HG02798 (cell line): ENCODE data around the gene ALG3.

Experiments used
- ATAC-seq: cut with Tn5 transposase; IDR thresholded peaks from one replicate; pipeline ENCODE4 v1.9.1; 2021; ENCODE audit warnings: mild to moderate bottlenecking; ENCODE audit not compliant: unreplicated experiment, poor library complexity

ALG3 gene

DNA sequence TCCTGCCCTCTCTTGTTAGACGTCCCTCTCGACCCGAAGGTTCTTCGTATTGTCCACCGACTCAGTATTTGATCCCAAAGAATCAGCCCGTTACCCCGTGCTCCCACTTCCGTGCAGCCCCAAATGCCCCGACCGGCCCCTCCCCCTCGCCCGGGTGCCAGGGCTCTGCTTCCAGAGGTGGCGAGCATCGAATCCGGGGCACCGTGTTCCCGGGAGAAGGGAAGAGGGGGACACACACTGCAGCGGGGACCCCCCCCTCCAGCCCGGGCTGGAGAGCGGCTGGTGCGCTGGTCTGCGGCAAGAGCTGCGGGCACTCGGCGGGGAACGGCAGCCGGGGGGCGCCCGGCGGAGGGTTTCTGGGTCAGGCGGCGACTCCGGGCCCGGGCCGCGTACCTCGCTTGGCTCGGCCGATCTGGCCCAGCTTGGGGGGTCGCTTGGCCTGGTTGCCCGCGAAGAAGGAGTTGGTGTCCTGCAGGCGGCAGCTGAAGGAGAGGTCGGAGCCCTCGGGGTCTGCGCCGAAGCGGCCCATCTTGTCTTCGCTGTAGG is 12.0 kb upstream of the ALG3 start:
- ATAC-seq, result no peak

DNA sequence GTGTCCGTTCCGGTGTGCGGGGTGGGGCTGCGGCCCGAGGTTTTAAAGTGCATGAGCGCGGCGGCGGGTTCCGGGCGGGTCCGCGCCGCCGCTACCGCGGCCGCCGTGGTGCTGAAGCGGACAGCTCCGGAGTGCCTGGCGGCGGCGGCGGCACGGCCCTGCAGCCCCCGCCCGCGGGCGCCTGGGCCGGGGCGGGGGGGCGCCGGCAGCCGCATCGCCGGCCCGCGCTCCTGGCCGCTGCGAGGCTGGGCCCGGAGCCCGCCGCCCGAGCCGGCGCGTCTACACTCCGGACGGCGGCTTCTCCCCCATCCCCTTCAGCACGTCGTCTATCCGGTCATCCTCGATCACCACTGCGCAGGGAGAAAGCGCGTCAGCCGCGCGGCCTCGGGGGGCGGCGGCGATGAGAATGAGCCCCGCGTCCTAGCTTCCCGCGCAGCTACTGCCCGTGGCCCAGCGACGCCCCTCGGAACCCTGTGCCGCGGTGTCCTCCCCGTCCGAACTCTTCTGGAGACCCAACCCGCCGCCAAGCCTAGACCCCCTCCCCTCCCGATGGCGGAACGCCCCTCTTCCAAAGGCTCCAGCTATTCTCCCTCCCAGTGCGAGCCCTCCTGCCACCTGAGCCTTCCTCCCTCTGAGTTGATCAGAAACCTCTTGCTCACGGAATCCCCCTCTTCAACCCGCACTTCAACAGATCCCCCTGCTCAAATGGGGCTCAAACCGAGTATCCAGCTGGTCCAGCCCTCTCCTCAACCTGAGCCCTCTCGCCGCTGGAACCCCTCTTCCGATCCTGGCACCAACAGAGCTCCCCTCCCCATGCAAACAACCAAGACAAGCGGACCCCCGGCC is 11.3 kb upstream of the ALG3 start:
- no peak for ATAC-seq

DNA sequence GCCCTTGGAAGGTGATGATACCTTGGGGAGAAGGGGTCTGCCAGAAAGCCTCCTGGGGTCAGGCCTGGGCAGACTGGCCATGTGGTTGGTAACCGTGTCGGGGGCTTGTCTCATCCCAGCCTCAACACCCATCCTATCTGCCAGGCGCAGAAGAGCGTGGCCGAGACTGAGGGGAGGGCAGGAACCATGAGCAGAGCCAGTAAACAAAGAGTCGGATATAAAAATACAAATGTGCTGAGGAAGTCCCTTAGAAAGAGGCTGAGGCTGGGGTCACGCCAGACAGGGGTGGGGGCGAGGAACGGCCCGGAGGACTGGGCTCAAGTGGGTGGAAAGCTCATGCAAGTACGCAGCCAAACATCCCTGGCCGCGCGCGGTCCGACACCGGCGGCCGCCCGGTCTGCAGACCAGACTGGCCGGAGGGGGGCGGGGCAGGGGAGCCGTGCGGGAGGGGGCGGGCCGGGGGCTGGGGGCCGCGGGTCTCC is 10.7 kb upstream of the ALG3 start:
- ATAC-seq, result no peak

DNA sequence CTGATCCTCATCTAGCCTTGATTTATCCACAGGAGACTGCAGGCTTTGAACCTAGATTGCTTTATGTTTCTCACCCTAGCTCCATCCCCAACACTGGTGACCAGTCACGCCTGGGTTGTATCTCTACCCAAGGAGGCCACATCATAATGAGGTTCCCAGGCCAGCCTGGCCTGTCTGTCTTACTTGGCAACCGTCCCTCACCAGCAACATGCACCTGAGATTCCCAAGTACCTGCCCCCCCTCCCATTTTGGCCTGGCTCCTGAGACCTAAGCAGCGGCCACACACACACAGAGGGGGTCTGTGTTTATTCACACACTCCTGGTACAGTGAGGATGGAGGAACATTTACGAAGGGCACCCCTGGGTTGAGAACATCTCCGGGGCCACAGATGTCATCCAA is 10.2 kb upstream of the ALG3 start:
- no peak for ATAC-seq

DNA sequence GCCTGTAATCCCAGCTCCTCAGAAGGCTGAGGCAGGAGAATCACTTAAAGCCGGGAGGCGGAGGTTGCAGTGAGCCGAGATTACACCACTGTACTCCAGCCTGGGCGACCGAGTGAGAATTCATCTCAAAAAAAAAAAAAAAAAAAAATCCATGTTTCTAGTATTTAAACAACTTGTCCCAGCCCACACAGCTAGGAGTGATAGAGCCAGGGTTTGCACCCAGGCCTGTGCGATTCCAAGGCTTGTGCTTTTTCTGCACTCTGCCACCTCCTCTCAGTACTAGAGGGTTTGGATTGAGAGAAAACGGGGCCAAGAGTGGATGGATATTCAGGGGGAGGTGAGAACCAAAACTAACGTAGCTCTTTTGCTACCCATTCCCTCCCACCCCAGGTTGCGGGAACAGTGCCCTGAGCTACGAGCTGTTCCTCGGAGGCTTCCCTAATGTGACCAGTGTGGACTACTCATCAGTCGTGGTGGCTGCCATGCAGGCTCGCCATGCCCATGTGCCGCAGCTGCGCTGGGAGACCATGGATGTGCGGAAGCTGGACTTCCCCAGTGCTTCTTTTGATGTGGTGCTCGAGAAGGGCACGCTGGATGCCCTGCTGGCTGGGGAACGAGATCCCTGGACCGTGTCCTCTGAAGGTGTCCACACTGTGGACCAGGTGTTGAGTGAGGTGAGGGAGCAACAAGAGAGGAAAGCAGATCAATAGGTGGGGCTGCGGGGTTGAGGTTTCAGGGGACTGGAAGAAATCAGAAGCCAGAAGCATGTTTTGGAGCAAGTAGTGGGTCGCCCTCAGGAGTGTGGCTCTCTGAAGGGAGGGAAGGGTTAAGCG is 8.5 kb upstream of the ALG3 start:
- no peak for ATAC-seq

DNA sequence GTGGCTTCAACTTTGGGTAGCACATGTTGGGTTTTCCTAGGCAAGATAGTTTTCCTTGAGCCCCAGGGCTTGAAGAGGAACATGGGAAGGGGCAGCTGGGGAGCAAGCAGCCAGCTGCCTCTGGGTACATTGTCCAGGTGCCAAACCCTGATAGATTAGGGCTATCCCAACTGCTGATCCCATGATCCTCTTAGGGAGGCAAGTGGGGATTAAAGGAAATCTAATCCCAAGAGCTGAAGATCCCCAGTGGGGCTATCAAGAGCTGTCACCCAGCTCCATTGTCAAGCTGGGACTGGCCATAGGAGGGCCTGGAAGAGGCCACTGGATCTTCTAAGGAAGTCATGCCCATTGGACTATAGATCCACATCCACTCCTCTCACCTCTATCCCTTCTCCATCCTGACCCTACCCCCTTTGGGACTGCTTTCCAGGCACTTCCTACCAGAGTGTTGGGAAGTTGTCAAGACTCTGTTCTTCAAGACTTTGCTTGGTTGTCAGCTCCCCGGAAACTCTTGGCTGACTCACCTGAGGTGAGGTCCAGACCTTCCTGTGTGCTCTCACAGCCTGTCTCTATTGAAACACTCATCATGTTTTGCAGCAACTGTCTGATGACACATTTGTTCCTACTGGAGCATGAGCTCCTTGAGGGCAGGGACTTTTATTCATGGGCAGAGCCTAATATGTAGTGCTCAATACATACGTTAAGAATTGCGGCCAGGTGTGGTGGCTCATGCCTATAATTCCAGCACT is 6.7 kb upstream of the ALG3 start:
- no peak for ATAC-seq

DNA sequence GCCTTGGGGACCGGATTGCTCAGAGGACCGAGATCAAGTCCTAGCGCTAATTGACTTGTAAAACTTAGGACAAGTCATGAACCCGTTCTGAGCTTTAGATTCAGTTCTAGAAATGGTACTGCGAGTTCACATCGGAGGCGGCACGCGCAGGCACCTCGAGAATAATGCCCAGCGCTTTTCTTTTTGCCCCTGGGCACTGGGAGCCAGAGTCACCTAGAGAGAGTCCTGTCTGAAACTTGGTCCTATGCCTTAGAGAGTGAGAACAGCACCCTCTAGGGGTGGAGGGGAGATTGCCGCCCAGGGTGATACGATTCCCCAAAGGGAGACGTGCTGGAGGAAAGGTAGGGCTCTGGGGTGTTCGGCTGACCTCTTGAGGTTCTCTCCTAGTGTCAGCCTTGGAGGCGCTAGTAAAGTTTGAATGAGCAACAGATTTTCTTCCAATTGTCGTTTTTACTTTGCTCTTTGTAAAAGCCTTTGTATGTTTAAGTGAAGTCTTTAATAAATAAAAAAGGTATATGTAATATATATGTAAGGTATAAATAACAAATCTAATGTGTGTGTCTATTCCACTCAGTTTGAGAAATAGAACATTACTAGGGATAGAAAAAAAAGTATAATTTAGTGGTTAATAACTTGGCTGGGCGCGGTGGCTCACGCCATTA is 1.5 kb upstream of the ALG3 start:
- ATAC-seq, result peak; percentile 68

DNA sequence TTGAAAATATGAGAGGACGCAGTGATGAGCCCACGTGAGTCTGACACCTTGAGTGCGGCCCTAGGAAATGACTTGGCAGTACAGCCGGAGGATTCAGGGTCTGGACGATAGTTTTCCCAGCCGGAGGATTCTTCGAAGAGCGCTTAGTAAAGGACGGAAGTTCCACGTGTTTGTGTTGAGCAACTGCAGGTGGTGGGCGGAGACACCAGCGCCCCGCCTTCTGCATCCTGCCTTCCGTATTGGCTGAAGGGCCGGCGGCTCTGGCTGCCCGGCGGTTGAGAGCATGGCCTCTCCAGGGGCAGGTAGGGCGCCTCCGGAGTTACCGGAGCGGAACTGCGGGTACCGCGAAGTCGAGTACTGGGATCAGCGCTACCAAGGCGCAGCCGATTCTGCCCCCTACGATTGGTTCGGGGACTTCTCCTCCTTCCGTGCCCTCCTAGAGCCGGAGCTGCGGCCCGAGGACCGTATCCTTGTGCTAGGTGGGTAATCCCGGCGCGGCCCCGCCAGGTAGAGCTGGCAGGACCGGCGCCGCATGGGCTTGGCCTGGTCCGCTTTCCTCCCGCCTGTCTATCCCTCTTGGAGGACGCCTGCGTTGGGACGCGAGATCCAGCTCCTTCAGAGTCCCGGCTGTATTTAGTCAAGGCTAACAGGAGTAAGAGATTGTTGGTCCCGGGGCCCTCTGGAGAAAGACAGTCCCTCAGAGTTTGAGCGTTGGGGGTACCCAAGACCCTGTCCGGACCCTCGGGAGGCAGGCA is 827 bp upstream of the ALG3 start, which contains the start of gene EEF1AKMT4:
EEF1AKMT4 (plus strand) TSS at position 261 of the 755 bp plus-strand sequence; CDS start at position 284, 23 bp downstream.
- peak; percentile 94 for ATAC-seq

DNA sequence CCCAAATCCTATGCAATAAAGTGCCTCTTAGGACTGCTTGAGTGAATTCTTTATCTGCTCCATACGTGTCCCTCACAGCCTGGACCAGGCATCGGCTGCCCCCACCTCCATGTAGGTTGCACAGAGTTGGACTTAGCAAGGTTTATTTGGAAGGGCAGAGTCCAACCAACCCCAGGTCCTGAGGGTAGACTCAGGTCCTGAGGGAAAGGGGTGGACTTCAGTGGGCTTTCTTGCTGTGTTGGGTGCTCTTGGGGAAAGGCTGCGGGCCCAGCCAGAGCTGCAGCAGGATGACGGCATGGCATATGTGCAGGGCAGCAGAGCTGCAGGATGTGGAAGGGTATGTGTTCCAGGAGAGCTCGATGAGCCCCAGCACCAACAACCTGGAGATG is 6.5 kb downstream of the ALG3 start:
- no peak for ATAC-seq

DNA sequence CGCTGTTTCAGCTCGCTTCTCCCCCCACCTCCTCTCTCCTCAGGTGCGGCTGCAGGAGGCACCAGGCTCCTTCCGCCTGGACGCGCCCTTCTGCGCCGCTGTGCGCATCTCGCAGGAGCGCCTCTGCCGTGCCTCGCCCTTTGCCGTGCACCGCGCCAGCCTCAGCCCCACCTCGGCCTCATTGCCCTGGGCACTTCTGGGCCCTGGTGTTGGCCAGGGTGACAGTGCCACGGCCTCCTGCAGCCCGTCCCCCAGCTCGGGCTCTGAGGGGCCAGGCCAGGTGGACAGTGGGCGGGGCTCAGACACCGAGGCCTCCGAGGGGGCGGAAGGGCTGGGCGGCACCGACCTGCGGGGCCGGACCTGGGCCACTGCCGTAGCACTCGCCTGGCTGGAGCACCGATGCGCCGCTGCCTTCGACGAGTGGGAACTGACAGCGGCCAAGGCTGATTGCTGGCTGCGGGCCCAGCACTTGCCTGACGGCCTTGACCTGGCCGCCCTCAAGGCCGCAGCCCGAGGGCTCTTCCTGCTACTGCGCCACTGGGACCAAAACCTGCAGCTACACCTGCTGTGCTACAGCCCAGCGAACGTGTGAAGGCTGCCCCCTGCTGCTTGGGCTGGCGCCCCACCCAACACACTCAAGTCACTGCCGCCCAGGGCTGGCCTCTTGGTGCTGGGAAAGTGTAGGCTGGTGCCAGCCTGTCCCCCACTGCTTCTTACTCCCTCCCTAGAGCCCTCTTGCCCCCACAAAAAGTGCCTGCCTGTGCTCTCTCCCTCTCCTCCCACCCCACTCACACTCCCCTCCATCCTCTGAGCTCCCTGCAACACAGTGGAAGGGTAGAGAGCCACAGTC is 7.1 kb downstream of the ALG3 start:
- no peak for ATAC-seq

DNA sequence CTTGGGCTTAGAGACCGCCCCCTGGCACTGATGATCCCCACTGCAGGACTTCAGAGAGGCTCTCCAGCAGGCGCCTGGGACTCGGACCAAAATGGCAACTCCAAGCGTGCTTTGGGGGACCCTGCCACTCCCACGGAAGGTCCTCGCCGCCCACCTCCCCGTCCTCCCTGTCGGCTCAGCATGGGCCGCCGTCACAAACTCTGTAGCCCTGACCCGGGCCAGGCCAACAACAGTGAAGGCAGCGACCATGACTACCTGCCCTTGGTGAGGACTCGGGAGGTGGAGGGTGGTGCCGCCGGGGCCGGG is 7.7 kb downstream of the ALG3 start:
- ATAC-seq, result no peak

DNA sequence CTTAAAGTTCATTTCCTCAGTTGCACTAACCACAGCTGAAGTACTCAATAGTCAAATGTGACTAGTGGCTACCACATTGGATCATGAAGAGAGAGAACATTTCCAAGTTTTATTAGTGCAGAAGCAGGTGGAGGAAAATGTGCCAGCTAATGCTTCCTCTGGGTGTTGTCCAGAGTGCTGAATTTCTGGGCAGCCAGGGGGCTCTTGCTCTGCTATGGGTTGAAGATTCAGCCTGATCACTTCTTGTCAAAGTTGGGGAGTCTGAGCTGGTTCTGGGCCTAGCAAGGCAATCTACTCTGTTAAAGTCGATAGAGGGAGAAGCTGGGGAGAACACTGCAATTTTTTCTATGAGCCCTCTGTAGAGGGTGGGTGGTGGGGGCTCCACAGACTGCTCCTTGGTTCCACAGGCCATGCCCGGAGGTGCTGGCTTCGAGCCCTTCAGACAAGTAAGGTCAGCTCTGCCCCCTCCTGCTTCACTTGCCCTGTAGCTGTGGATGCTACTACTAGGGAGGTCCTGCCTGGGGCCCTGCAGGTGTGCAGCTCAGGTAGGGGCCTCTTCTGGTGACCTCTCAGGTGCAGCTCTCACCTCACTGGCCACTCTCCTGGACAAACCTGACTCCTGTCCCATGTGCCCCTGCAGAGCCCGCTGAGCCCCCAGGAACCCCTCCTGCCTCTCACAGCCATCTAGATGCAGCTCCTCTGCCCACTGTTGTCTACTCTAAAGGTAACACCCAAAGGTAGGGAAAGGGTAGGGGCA is 8.2 kb downstream of the ALG3 start:
- ATAC-seq, result no peak

DNA sequence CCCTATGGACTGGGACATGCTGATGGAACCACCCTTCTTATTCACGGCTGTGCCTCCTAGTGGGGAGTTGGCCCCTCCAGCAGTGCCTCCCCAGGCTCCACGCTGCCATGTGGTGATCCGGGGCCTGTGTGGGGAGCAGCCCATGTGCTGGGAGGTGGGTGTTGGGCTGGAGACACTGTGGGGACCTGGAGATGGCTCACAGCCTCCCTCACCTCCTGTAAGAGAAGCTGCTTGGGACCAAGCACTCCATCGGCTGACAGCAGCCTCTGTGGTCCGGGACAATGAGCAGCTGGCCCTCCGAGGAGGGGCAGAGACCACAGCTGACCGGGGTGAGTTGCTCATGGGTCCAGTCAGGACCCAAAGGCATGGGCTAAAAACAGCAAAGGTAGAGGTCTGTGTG is 9.1 kb downstream of the ALG3 start:
- no peak for ATAC-seq

DNA sequence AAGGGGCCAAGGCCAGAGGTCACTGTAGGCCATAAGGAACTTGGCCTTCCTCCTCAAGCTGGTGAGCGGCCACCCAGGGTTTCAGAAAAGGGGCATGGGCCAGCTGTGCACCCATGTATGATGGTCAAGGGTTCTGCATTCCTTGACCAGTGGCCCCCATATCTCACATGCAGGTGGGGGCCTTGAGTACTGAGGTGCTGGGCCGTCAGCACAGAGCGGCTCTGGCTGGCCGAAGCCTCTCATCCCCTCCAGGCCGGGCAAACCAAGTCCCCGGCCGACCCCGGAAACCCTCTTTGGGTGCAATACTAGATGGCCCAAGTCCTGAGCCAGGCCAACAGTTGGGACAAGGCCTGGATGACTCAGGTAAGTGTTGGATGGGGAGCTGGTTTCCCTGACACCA is 9.5 kb downstream of the ALG3 start:
- no peak for ATAC-seq

DNA sequence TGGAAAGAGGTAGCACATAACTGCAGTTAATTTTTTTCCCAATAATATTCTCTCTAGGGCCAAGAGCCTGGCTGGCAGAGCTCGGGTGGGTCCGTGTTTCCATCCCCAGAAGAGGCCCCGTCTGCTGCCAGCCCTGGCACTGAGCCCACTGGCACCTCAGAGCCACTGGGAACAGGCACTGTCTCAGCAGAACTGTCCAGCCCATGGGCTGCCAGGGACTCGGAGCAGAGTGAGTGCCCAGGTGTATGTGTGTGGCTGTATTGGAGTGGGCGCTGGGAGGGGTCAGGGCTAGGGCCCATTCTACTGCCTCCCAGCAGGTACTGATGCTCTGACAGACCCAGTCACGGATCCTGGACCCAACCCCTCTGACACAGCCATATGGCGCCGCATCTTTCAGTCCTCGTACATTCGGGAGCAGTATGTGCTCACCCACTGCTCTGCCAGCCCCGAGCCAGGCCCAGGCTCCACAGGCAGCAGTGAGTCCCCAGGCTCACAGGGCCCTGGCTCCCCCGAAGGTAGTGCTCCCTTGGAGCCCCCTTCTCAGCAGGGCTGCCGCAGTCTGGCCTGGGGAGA is 10.4 kb downstream of the ALG3 start:
- ATAC-seq, result no peak

DNA sequence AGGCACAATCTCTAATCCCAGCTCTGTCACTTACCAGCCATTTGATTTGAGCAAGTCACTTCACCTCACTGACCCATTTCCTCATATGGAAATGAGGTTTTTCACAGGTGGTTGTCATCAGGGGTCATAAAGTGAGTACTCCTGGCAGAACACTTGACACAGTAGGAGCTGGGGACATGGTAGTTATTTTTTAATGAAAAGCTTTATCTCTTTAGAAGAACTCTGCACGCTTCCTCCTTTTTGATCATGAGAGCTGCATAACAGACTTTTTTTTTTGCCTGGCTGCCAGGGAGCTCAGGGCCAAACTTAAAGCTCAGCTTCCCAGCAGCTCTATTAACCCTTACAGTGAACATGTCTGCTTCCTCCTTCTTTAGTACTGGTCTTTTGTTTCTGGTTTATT is 11.0 kb downstream of the ALG3 start:
- no peak for ATAC-seq

DNA sequence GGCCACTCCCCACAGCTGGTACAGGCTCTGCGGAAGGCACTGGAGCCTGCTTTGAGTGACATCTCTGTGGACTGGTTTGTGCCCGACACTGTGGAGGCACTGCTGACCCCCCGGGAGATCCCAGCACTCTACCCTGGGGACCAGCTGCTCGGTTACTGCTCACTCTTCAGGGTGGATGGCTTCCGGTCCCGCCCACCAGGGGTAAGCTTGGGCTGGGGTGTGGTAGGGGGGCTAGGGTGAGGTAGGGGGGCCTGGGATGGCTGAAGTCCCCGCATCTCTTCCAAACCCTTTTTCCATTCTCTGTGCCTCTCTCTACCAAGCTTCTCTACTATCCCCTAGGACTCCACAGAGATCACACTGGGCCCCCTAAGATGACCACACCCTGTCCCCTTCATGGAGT is 11.6 kb downstream of the ALG3 start:
- ATAC-seq, result no peak
